Measurements from ENCODE around the gene CNRIP1. TPM values are rescaled to one million over a fixed set of nuclear protein-coding genes. Genes with fewer than 3 reads are reported as not detected.

Gene CNRIP1, protein sequence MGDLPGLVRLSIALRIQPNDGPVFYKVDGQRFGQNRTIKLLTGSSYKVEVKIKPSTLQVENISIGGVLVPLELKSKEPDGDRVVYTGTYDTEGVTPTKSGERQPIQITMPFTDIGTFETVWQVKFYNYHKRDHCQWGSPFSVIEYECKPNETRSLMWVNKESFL
- 27.4 and 28.9 TPM in 2 replicates for total RNA-seq

DNA sequence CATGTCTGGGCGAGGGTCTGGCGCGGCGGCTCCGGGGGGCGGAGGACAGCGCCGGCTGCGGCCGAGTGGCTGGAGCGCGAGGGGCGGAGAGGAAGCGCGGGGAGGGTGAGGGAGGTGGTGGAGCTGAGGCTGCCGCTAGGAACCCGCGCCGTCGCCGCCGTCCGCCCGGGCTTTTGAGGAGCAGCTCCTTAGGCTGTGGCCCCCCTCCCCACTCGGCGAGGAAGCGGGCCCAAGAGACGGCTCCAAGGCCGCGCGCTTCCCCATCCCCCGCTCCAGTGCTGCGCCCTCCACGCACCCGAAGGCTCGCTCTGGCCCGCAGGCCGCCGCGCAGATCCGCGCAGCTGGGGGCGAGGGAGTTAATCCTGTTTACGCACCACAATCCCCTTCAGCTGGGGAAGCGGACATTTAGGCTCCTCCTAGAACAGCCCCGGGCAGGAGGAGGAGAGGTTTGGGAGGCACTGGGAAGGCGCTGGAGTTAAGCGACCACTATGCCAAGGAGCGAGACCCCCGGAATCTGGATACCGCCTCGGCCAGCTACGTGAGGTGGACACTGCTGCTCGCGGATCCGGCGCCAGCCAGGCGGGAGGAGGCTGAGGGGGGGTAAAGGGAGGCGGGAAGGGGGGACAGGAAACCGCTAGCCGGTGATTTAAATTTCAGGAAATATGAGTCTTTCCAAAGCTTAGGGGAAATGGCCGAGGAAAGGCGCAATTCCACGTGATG, at the start of gene CNRIP1:
Gene CNRIP1, minus strand, starts transcription at position 552 of the 720 bp plus-strand sequence. Its CDS starts 549 bp downstream, at position 3.

DNA sequence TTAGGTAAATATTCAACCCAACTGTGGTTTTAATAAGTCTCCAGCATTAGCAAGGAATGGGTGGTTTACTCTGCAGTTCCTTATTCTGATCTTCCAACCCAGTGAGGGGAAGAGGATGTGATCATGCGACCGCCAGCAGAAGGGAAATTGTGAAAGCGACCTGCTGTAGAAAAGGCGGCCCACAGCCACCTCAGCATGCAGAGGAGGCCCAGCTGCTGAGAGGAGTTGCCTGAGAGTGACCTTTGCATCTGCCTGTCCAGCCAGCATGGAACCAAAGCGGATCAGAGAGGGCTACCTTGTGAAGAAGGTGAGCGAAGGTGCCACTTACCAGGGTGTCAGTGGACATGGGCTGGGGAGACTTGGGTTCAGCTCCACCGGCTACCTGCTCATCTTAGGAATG, 45.3 kb upstream of the CNRIP1 start, which contains the start of gene PLEK:
Gene PLEK, plus strand, starts transcription at position 196 of the 400 bp plus-strand sequence. Its CDS starts 70 bp downstream, at position 266.

DNA sequence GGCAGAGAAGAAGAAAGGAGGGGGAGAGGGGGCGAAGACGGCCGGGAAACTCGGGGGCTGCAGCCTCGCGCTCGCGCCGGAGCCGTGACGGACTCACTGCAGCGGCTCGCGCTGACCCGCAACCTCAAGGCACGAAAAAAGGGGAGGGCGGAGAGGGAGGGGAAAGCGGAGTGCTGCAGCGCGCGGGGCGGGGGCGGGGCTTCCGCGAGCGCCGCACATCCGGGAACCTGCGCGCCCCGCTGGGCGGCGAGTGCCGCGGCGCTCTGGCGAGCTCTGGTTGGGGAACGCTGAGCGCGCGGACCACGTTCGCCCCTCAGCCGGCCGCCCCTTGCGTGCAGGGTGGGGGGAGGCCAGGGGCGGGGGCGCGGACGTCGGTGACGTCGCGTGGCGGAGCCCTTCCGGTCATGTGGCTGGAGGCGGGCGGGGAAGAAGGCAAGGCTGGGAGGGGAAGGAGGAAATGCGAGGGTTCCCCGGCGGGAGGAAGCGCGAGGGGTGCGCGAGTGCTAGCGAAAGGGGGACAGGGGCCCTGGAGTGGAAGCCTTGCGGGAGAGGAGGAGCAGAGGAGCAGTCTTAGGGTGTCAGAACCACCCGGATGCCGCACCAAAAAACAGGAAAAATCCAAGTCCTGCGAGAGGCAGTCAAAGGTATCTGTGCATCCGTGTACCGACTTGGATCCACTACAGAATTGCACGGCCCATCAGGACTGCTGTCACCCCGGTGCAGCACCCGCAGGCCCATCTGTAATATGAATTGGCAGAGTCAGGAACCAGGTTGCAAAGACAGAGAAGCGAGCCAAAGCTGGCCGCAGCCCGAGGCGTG, 67.1 kb downstream of the CNRIP1 start, which contains the start of gene PPP3R1:
Gene PPP3R1, minus strand, starts transcription at position 133 of the 819 bp plus-strand sequence. CDS start 405 bp downstream, outside the sequence.

Other genes starting within 250 kb of the CNRIP1 start
- gene PNO1, start 162.1 kb downstream of the CNRIP1 start, total RNA-seq: 8.8 and 9.5 TPM in 2 replicates
- 23.4 and 26.1 TPM in 2 replicates for gene PPP3R1, start 67.4 kb downstream of the CNRIP1 start, total RNA-seq
- not detected in 2 replicates for gene PLEK, start 45.3 kb upstream of the CNRIP1 start, total RNA-seq
- 0.16 and 0.49 TPM in 2 replicates for gene FBXO48, start 147.3 kb upstream of the CNRIP1 start, total RNA-seq
- gene APLF, start 147.6 kb upstream of the CNRIP1 start, total RNA-seq: 8.5 and 10.5 TPM in 2 replicates